BE2C (cell line): ENCODE results near the gene PDK1.

Experiments used
- DNase-seq: peaks from one replicate; pipeline ENCODE4 v3.0.0-alpha.2; 2020
- H3K27me3 ChIP-seq: fragments of 250-450 bp; sonication (Bioruptor Pico); 2 replicates; pipeline ENCODE4 v1.5.1; 2020; ENCODE audit warnings: mild to moderate bottlenecking
- H3K36me3 ChIP-seq: fragments of 250-450 bp; sonication (Bioruptor Pico); 2 replicates; pipeline ENCODE4 v1.5.1; 2020; ENCODE audit warnings: mild to moderate bottlenecking
- H3K4me1 ChIP-seq: fragments of 250-450 bp; sonication (Bioruptor Pico); 2 replicates; pipeline ENCODE4 v1.5.1; 2020
- H3K4me3 ChIP-seq: 2 replicates; pipeline ENCODE4 v1.5.1; 2011; ENCODE audit warnings: low read depth, low read length
- H3K9me3 ChIP-seq: fragments of 250-450 bp; sonication (Bioruptor Pico); 2 replicates; pipeline ENCODE4 v1.5.1; 2020
- CTCF ChIP-seq: IDR thresholded peaks from 2 replicates; pipeline ENCODE4 v1.5.1; 2012; ENCODE audit warnings: mild to moderate bottlenecking, low read depth, low read length

Gene PDK1

GRCh38 chr2:172612051-172612450, 56.2 kb downstream of the PDK1 start:
- H3K36me3 ChIP-seq, result no peaks in the 10 kb centered on the region
- H3K4me3 ChIP-seq, result no peak overlapping the region
- no peak for TF ChIP-seq CTCF
- H3K27me3 ChIP-seq, result no peaks in the 10 kb centered on the region
- DNase-seq, result no peak
- H3K4me1 ChIP-seq, result peaks cover 3% of the 10 kb centered on the region; the same call in 1 of the 2 replicates
- no peaks in the 10 kb centered on the region for H3K9me3 ChIP-seq

GRCh38 chr2:172613040-172613439, 57.1 kb downstream of the PDK1 start:
- no peak overlapping the region for H3K4me3 ChIP-seq
- H3K27me3 ChIP-seq, result no peaks in the 10 kb centered on the region
- H3K36me3 ChIP-seq, result no peaks in the 10 kb centered on the region
- DNase-seq, result no peak
- TF ChIP-seq CTCF, result no peak
- peaks cover 3% of the 10 kb centered on the region; the same call in 1 of the 2 replicates for H3K4me1 ChIP-seq
- H3K9me3 ChIP-seq, result no peaks in the 10 kb centered on the region

- no peak for TF ChIP-seq CTCF
- no peaks in the 10 kb centered on the region for H3K27me3 ChIP-seq
- H3K36me3 ChIP-seq, result no peaks in the 10 kb centered on the region
- DNase-seq, result no peak
- no peak overlapping the region for H3K4me3 ChIP-seq
- no peaks in the 10 kb centered on the region for H3K9me3 ChIP-seq
- H3K4me1 ChIP-seq, result peaks cover 3% of the 10 kb centered on the region; the same call in 1 of the 2 replicates
Measured at GRCh38 chr2:172613615-172614231, 57.8 kb downstream of the PDK1 start.

GRCh38 chr2:172614932-172615331, 59.0 kb downstream of the PDK1 start:
- no peak for TF ChIP-seq CTCF
- no peaks in the 10 kb centered on the region for H3K27me3 ChIP-seq
- no peaks in the 10 kb centered on the region for H3K9me3 ChIP-seq

GRCh38 chr2:172615727-172616261, 59.9 kb downstream of the PDK1 start:
- no peak for DNase-seq
- Histone ChIP-seq H3K4me1 (peaks cover 3% of the 10 kb centered on the region; the same call in 1 of the 2 replicates), H3K9me3 (no peaks in the 10 kb centered on the region), H3K36me3 (no peaks in the 10 kb centered on the region), H3K27me3 (no peaks in the 10 kb centered on the region), H3K4me3 (no peak overlapping the region)
- no peak for TF ChIP-seq CTCF

More at GRCh38 chr2:172614932-172615331, 59.0 kb downstream of the PDK1 start:
- DNase-seq, result no peak
- Histone ChIP-seq H3K4me3 (no peak overlapping the region), H3K36me3 (no peaks in the 10 kb centered on the region), H3K4me1 (peaks cover 3% of the 10 kb centered on the region; the same call in 1 of the 2 replicates)

GRCh38 chr2:172617115-172617514, 61.2 kb downstream of the PDK1 start:
- Histone ChIP-seq H3K9me3 (no peaks in the 10 kb centered on the region), H3K36me3 (no peaks in the 10 kb centered on the region), H3K4me3 (no peak overlapping the region), H3K4me1 (no peaks in the 10 kb centered on the region), H3K27me3 (no peaks in the 10 kb centered on the region)
- no peak for TF ChIP-seq CTCF
- no peak for DNase-seq
